ENCODE measurements around the gene CELF1. TPM values are rescaled to one million over a fixed set of nuclear protein-coding genes. Genes with fewer than 3 reads are reported as not detected.
A peak's percentile ranks its signal among the peaks of the same experiment; 100 is the strongest.

The CELF1 gene
- total and polyA plus RNA-seq, 2 experiments from 2014 or later = 124 to 233 TPM

- TF ChIP-seq, protein P1, sequence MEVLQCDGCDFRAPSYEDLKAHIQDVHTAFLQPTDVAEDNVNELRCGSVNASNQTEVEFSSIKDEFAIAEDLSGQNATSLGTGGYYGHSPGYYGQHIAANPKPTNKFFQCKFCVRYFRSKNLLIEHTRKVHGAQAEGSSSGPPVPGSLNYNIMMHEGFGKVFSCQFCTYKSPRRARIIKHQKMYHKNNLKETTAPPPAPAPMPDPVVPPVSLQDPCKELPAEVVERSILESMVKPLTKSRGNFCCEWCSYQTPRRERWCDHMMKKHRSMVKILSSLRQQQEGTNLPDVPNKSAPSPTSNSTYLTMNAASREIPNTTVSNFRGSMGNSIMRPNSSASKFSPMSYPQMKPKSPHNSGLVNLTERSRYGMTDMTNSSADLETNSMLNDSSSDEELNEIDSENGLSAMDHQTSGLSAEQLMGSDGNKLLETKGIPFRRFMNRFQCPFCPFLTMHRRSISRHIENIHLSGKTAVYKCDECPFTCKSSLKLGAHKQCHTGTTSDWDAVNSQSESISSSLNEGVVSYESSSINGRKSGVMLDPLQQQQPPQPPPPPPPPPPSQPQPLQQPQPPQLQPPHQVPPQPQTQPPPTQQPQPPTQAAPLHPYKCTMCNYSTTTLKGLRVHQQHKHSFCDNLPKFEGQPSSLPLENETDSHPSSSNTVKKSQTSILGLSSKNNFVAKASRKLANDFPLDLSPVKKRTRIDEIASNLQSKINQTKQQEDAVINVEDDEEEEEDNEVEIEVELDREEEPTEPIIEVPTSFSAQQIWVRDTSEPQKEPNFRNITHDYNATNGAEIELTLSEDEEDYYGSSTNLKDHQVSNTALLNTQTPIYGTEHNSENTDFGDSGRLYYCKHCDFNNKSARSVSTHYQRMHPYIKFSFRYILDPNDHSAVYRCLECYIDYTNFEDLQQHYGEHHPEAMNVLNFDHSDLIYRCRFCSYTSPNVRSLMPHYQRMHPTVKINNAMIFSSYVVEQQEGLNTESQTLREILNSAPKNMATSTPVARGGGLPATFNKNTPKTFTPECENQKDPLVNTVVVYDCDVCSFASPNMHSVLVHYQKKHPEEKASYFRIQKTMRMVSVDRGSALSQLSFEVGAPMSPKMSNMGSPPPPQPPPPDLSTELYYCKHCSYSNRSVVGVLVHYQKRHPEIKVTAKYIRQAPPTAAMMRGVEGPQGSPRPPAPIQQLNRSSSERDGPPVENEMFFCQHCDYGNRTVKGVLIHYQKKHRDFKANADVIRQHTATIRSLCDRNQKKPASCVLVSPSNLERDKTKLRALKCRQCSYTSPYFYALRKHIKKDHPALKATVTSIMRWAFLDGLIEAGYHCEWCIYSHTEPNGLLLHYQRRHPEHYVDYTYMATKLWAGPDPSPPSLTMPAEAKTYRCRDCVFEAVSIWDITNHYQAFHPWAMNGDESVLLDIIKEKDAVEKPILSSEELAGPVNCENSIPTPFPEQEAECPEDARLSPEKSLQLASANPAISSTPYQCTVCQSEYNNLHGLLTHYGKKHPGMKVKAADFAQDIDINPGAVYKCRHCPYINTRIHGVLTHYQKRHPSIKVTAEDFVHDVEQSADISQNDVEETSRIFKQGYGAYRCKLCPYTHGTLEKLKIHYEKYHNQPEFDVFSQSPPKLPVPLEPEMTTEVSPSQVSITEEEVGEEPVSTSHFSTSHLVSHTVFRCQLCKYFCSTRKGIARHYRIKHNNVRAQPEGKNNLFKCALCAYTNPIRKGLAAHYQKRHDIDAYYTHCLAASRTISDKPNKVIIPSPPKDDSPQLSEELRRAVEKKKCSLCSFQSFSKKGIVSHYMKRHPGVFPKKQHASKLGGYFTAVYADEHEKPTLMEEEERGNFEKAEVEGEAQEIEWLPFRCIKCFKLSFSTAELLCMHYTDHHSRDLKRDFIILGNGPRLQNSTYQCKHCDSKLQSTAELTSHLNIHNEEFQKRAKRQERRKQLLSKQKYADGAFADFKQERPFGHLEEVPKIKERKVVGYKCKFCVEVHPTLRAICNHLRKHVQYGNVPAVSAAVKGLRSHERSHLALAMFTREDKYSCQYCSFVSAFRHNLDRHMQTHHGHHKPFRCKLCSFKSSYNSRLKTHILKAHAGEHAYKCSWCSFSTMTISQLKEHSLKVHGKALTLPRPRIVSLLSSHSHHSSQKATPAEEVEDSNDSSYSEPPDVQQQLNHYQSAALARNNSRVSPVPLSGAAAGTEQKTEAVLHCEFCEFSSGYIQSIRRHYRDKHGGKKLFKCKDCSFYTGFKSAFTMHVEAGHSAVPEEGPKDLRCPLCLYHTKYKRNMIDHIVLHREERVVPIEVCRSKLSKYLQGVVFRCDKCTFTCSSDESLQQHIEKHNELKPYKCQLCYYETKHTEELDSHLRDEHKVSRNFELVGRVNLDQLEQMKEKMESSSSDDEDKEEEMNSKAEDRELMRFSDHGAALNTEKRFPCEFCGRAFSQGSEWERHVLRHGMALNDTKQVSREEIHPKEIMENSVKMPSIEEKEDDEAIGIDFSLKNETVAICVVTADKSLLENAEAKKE (CRISPR knock-in tag; IDR thresholded peaks at IDR 0.05) = no peak
Measured at GRCh38 chr11:47524291-47524874, 28.5 kb downstream of the CELF1 start (continued).

DNA sequence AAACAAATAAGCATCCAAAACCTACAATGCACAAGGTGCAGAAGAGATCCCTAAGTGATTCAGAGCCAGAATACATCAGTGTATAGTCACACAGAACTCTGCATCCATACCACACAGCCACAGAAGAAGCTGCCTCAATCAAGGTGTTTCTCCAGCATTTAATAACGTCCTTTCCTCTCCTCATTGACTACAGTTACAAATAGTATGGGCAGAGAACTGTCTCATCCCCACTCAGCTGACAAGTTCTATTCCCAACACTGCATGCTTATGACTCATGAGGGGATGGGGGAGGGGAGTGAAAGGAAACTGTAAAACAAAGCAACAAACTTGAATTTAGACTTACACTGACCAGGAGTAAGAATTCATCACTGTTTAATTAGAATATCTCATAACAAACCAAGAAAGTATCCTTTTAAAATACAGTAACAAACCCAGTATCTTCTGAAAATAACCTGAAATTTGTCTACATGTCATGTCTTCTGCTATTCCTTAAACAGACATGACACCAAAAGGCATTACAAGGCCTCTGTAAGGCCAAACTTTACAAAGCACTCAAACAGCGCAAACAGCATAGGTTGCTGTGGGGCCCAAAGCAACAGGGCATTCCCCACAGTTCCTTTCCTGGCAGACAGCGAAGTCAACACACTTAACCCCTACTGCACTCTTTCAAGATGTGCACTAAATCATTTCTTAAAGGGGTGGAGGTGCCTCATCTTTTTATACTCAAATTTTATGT, 29.3 kb downstream of the CELF1 start:
- Mint-ChIP-seq H3K4me3 (peak overlapping the region; percentile 19; the same call in 1 of the 3 replicates), H3K4me1 (peaks cover 45% of the 10 kb centered on the region), H3K27ac (peak overlapping the region; percentile 48; the same call in 1 of the 2 replicates), H3K27me3 (ENCODE audit: insufficient read depth, low read depth, poor library complexity) (peaks cover 11% of the 10 kb centered on the region), H3K36me3 (ENCODE audit: low read depth) (no peaks in the 10 kb centered on the region; the same call in 2 of the 3 replicates), H3K9me3 (no peaks in the 10 kb centered on the region)
- TF ChIP-seq JUNB (IDR thresholded peaks at IDR 0.05; ENCODE audit: unreplicated experiment) = no peak
- TF ChIP-seq EZH2 (IDR thresholded peaks at IDR 0.05; ENCODE audit: low read depth, unreplicated experiment) = no peak
- peak; percentile 55 for ATAC-seq
- Histone ChIP-seq H3K36me3 (ENCODE audit: insufficient read depth) (no peaks in the 10 kb centered on the region), H3K27ac (ENCODE audit: low read depth) (peak overlapping the region; percentile 57; the same call in 1 of the 2 replicates), H3F3A (replicated peaks; ENCODE audit: low read depth) (peaks cover 3% of the 10 kb centered on the region; the same call in 1 of the 2 replicates), H3K27me3 (ENCODE audit: insufficient read depth) (no peaks in the 10 kb centered on the region), H2AFZ (no peak overlapping the region), H3K4me1 (ENCODE audit: insufficient read depth) (peaks cover 46% of the 10 kb centered on the region), H4K20me1 (replicated peaks; ENCODE audit: insufficient read depth) (peaks cover 81% of the 10 kb centered on the region), H3K4me2 (peak overlapping the region; percentile 55; the same call in 1 of the 2 replicates), H3K79me2 (replicated peaks; ENCODE audit: insufficient read depth) (peaks cover 100% of the 10 kb centered on the region), H3K4me3 (no peak overlapping the region), H3K9me2 (ENCODE audit: insufficient read depth) (no peaks in the 10 kb centered on the region)
- DNase-seq (ENCODE audit: low spot score) = no peak

Data from GM23338 (cell line).